Upper lobe of left lung (tissue), 6 donors: ENCODE measurements around the gene UBE3B. TPM values are rescaled to one million over a fixed set of nuclear protein-coding genes. Genes with fewer than 3 reads are reported as not detected.

Experiments
- ATAC-seq, 2 donors: fragments of 200-7000 bp; cut with Tn5 transposase; one replicate each; pipeline ENCODE4 v1.9.1; 2022; ENCODE audit warnings: mild to moderate bottlenecking in 2 of 2, moderate library complexity in 2 of 2; ENCODE audit not compliant: low FRiP score in 2 of 2
- DNase-seq, 2 donors: peaks; one replicate each; pipeline ENCODE4 v3.0.0-alpha.2; 2019 to 2020
- H3K27ac ChIP-seq, 4 donors: fragments of 200-600 bp; sonication (generic); one replicate each; pipeline ENCODE4 v1.5.1; 2016 to 2019
- H3K27me3 ChIP-seq, 4 donors: fragments of 200-600 bp; sonication (generic); one replicate each; pipeline ENCODE4 v1.5.1; 2017 to 2019
- H3K36me3 ChIP-seq, 4 donors: fragments of 200-600 bp; sonication (generic); one replicate each; pipeline ENCODE4 v1.5.1; 2016 to 2019
- H3K4me1 ChIP-seq, 4 donors: fragments of 200-600 bp; sonication (generic); one replicate each; pipeline ENCODE4 v1.5.1; 2018 to 2019
- H3K4me3 ChIP-seq, 4 donors: fragments of 200-600 bp; sonication (generic); one replicate each; pipeline ENCODE4 v1.5.1; 2017 to 2019; ENCODE audit warnings: mild to moderate bottlenecking in 2 of 4, moderate library complexity in 1 of 4
- H3K9me3 ChIP-seq, 4 donors: fragments of 200-600 bp; sonication (generic); one replicate each; pipeline ENCODE4 v1.5.1; 2018 to 2019
- CTCF ChIP-seq, 6 experiments: fragments of 450-650 bp in 4 of 6; fragments of 200-600 bp in 2 of 6; sonication (generic) in 2 of 6; IDR thresholded peaks; one replicate each; pipeline ENCODE4 v1.5.1; 2016 to 2019; ENCODE audit warnings: antibody characterized with exemption in 6 of 6
- EP300 ChIP-seq, 4 donors: sonication (generic); formaldehyde crosslinking; IDR thresholded peaks; one replicate each; pipeline ENCODE4 v1.5.1; 2017; ENCODE audit warnings: antibody characterized with exemption in 4 of 4, control low read depth in 2 of 4
- POLR2A ChIP-seq, 4 donors: fragments of 450-650 bp; IDR thresholded peaks; one replicate each; pipeline ENCODE4 v1.5.1; 2016 to 2017; ENCODE audit warnings: antibody characterized with exemption in 4 of 4, mild to moderate bottlenecking in 2 of 4
- POLR2AphosphoS5 ChIP-seq, 2 donors: sonication (generic); formaldehyde crosslinking; IDR thresholded peaks; one replicate each; pipeline ENCODE4 v1.5.1; 2017; ENCODE audit warnings: antibody characterized with exemption in 2 of 2
- WGBS, 2 donors: methylation state at CpG; one replicate each; pipeline ENCODE4 v1.1.5; 2017 to 2018; 5-methylcytosine and 5-hydroxymethylcytosine counted together
- total RNA-seq, 6 donors: library from RNA; depleted of rRNA in 4 of 6; stranded (reverse); fragments of >200 nt in 4 of 6; gene quantifications; one replicate each; pipeline versions ENCODE4 v1.1.0 to v1.2.1, GENCODE V29; 2016 to 2021
- donor health status: DM: no; HTN: no; CAD: no; lungs with moderate emphysema.
- donor health status: DM: no; HTN: yes; CAD: no; lungs with severe emphysema.

The UBE3B gene
- total RNA-seq, 6 donors from 2014 or later, result 27.0 to 69.1 (median 44.7) TPM

GRCh38 chr12:109559200-109559505, 81.7 kb downstream of the UBE3B start:
- TF ChIP-seq EP300 (IDR thresholded peaks at IDR 0.05), result no peak
- TF ChIP-seq POLR2AphosphoS5 (IDR thresholded peaks at IDR 0.05), result no peak
- no peak for TF ChIP-seq POLR2A (IDR thresholded peaks at IDR 0.05)
- TF ChIP-seq CTCF (IDR thresholded peaks at IDR 0.05), result no peak
- peaks cover 0 to 38% (median 17%) of the 10 kb centered on the region in 4 donors for H3K36me3 ChIP-seq
- H3K27me3 ChIP-seq, result no peaks in the 10 kb centered on the region
- no peak overlapping the region for H3K4me3 ChIP-seq
- ATAC-seq (no peak), DNase-seq (no peak)
- H3K4me1 ChIP-seq, result no peaks in the 10 kb centered on the region
- WGBS, 2 donors, result 87 to 100% methylated on average over 3 to 4 of the region's 6 CpGs
- H3K9me3 ChIP-seq, result peaks cover 0 to 3% (median 0%) of the 10 kb centered on the region in 4 donors
- no peak overlapping the region for H3K27ac ChIP-seq

- no peak overlapping the region for H3K4me3 ChIP-seq
- H3K27me3 ChIP-seq, result no peaks in the 10 kb centered on the region
- DNase-seq, result peak in 1 of 2 donors; percentile 65
- H3K36me3 ChIP-seq, result peaks cover 0 to 42% (median 20%) of the 10 kb centered on the region in 4 donors
- peaks cover 0 to 3% (median 0%) of the 10 kb centered on the region in 4 donors for H3K9me3 ChIP-seq
- no peak overlapping the region for H3K27ac ChIP-seq
- WGBS, 2 donors, result 91 to 94% methylated on average over 4 to 10 of the region's 10 CpGs
- ATAC-seq, result no peak
- TF ChIP-seq POLR2AphosphoS5 (IDR thresholded peaks at IDR 0.05) (no peak), EP300 (IDR thresholded peaks at IDR 0.05) (no peak), CTCF (IDR thresholded peaks at IDR 0.05) (no peak), POLR2A (IDR thresholded peaks at IDR 0.05) (no peak)
- no peaks in the 10 kb centered on the region for H3K4me1 ChIP-seq
Measured at GRCh38 chr12:109559601-109560000, 82.2 kb downstream of the UBE3B start.

GRCh38 chr12:109560867-109561710, 83.7 kb downstream of the UBE3B start:
- H3K36me3 ChIP-seq, result peaks cover under 1 to 55% (median 29%) of the 10 kb centered on the region in 4 donors

GRCh38 chr12:109561711-109562030, 84.2 kb downstream of the UBE3B start:
- Histone ChIP-seq H3K9me3 (peaks cover 0 to 3% (median 0%) of the 10 kb centered on the region in 4 donors), H3K4me1 (no peaks in the 10 kb centered on the region), H3K27me3 (no peaks in the 10 kb centered on the region), H3K4me3 (no peak overlapping the region), H3K27ac (no peak overlapping the region), H3K36me3 (peaks cover 2 to 60% (median 32%) of the 10 kb centered on the region in 4 donors)
- no peak for ATAC-seq
- WGBS, 2 donors, result 94 to 96% methylated on average over 9 to 10 of the region's 10 CpGs
- no peak for DNase-seq
- TF ChIP-seq POLR2A (IDR thresholded peaks at IDR 0.05) (no peak), POLR2AphosphoS5 (IDR thresholded peaks at IDR 0.05) (no peak), CTCF (IDR thresholded peaks at IDR 0.05) (no peak), EP300 (IDR thresholded peaks at IDR 0.05) (no peak)

More at GRCh38 chr12:109560867-109561710, 83.7 kb downstream of the UBE3B start:
- peak in 1 of 2 donors; percentile 68 for DNase-seq
- Histone ChIP-seq H3K4me3 (no peak overlapping the region), H3K27me3 (no peaks in the 10 kb centered on the region), H3K9me3 (peaks cover 0 to 3% (median 0%) of the 10 kb centered on the region in 4 donors), H3K27ac (no peak overlapping the region), H3K4me1 (no peaks in the 10 kb centered on the region)
- WGBS, 2 donors, result 91 to 93% methylated on average over 10 to 26 of the region's 30 CpGs
- ATAC-seq, result no peak
- no peak for TF ChIP-seq POLR2AphosphoS5 (IDR thresholded peaks at IDR 0.05)
- no peak for TF ChIP-seq CTCF (IDR thresholded peaks at IDR 0.05)
- TF ChIP-seq EP300 (IDR thresholded peaks at IDR 0.05), result no peak
- TF ChIP-seq POLR2A (IDR thresholded peaks at IDR 0.05), result no peak
